HUES64 (cell line): ENCODE measurements around the gene STK39.

Experiments used
- H3K27ac ChIP-seq: 2 replicates; pipeline ENCODE4 v1.7.0; 2013; ENCODE audit warnings: low read depth, low read length, inconsistent platforms
- H3K27me3 ChIP-seq: 2 replicates; pipeline ENCODE4 v1.6.1; 2013; ENCODE audit warnings: mild to moderate bottlenecking, low read length; ENCODE audit not compliant: insufficient read depth
- H3K36me3 ChIP-seq: 2 replicates; pipeline ENCODE4 v1.6.1; 2013; ENCODE audit warnings: mild to moderate bottlenecking, low read length; ENCODE audit not compliant: insufficient read depth
- H3K4me1 ChIP-seq: 2 replicates; pipeline ENCODE4 v1.6.1; 2013; ENCODE audit warnings: mild to moderate bottlenecking, low read length, moderate library complexity; ENCODE audit not compliant: insufficient read depth
- H3K4me3 ChIP-seq: 2 replicates; pipeline ENCODE4 v1.5.1; 2013; ENCODE audit warnings: mild to moderate bottlenecking, low read length, moderate library complexity
- H3K9ac ChIP-seq: 2 replicates; pipeline ENCODE4 v1.6.1; 2013; ENCODE audit warnings: mild to moderate bottlenecking, low read depth, low read length
- H3K9me3 ChIP-seq: 2 replicates; pipeline ENCODE4 v1.6.1; 2013; ENCODE audit warnings: low read depth, low read length; ENCODE audit not compliant: insufficient read depth
- WGBS: fragments of 150-250, 120-280 bp; methylation state at CpG from one replicate; pipeline ENCODE4 v1.1.7; 2013; ENCODE audit warnings: missing lambda C conversion rate; 5-methylcytosine and 5-hydroxymethylcytosine counted together

The STK39 gene

DNA sequence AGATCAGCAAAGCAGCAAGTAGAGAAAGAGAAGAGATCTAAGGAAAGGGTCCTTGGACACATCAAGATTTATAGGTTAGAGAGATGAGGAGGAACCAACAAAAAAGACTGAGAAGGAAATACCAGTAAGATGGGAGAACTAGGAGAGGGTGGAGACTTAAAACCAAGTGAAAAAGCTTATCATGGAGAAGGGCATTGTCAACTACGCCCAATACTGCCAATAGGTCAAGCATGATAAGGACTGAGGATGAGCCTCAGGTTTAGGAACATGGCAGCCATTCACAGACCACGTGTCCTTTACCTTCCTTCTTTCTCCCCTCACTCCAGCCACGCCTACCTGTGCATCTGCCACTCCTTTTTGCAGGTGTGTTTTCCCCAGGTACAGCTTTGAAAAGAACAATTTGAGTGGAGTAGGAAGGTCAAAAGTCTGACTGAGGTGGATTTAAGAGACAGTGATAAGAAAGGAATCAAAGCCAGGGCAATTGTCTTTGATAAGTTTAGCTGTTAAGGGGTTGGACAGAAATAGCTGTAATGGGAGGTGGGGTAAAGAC, 238.7 kb downstream of the STK39 start:
- Histone ChIP-seq H3K4me3 (no peak overlapping the region), H3K9ac (no peak overlapping the region), H3K4me1 (no peaks in the 10 kb centered on the region), H3K36me3 (no peaks in the 10 kb centered on the region), H3K27me3 (no peaks in the 10 kb centered on the region), H3K9me3 (no peaks in the 10 kb centered on the region), H3K27ac (no peak overlapping the region)
- 87% methylated on average over 3 of the region's 3 CpGs for WGBS

DNA sequence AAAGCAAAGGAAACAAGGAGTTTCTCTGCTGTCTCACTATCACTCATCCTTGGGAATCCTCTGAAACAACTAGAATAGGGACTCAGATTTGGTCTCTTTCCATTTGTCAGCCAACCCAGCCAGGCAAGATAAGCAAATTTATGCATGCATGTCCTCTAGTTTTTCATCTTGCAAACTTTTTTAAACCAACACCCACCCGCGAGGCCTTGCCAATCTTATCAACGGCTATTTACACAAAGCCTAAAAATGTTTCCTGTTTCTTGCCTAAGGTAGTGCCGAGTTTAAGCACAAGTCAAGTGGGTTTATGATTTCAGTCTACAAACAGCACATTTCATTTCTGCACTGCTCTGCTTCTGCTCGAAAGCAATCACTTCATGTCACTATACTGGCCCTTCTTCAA, 240.9 kb downstream of the STK39 start:
- H3K27ac ChIP-seq: no peak overlapping the region
- H3K9me3 ChIP-seq: no peaks in the 10 kb centered on the region
- H3K9ac ChIP-seq: no peak overlapping the region
- H3K36me3 ChIP-seq: no peaks in the 10 kb centered on the region
- H3K4me1 ChIP-seq: peaks cover 8% of the 10 kb centered on the region; the same call in 1 of the 2 replicates
- no peak overlapping the region for H3K4me3 ChIP-seq
- WGBS: 88% methylated on average over 5 of the region's 5 CpGs
- no peaks in the 10 kb centered on the region for H3K27me3 ChIP-seq

DNA sequence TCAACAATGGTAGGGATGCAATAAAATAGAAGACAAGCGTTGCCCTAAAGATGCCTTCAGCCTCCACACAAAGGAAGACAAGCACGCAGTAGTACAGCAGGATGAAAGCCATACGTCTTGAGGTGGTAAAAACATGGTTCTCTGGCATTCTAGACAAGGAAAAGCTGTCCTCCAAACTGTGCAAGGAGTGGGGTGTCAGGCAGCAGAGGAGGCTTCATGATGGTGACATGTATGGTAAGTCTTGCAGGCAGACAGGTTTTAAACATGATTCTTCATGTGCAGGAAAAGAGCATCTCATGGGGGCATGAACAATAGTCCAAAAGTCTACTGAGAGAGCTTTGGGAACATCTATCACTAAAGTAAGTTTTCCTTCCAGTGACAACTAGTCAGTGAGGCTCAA, 241.8 kb downstream of the STK39 start:
- Histone ChIP-seq H3K9me3 (no peaks in the 10 kb centered on the region), H3K4me1 (peaks cover 8% of the 10 kb centered on the region; the same call in 1 of the 2 replicates), H3K4me3 (no peak overlapping the region), H3K27me3 (no peaks in the 10 kb centered on the region), H3K27ac (no peak overlapping the region), H3K36me3 (no peaks in the 10 kb centered on the region), H3K9ac (no peak overlapping the region)
- 93% methylated on average over 3 of the region's 3 CpGs for WGBS

DNA sequence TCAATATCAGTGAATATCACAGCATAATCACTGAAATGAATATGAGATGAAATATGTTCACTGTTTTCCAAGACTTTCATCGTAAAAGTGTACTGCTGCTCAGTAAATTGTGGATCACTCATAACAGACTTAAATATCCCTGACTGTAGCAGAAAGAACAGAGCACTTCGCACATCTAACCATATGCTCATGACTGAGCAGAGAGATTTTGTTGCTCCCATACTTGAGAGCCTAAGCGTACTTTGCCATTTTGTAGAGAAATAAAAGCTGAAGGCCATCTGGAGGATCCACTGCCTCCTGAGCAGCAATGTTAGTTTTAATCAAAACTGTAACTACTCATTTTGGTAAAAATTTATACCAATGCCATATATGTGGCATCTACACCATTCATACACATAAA, 243.5 kb downstream of the STK39 start:
- no peak overlapping the region for H3K9ac ChIP-seq
- no peak overlapping the region for H3K27ac ChIP-seq
- no peaks in the 10 kb centered on the region for H3K27me3 ChIP-seq
- 95% methylated on average over 3 of the region's 3 CpGs for WGBS
- peaks cover 8% of the 10 kb centered on the region; the same call in 1 of the 2 replicates for H3K4me1 ChIP-seq
- no peaks in the 10 kb centered on the region for H3K36me3 ChIP-seq
- no peak overlapping the region for H3K4me3 ChIP-seq
- H3K9me3 ChIP-seq: no peaks in the 10 kb centered on the region

DNA sequence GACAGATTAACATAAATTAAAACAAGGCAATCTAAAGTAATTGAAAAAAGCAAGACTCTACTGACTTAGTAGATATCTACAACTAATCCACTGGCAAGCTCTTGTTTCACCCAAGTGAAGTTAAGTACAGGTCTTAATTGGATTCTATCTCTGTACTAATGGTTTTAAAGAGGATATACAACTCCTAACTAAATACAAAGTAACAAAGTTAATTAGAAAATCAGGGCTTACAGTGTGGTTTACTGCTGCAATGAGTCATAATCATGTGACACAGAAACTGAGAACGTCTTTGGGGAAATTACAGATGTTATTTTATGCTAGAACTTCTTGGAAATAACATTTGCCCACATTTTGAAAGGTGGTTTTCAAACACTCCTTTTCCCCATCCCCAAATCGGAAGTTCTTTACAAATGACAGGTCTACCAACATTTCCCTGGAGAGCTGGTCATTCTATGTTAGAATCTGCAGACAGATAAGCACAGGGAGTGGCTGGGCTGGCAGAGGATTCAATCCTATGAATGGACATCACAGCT, 245.3 kb downstream of the STK39 start:
- Histone ChIP-seq H3K9me3 (no peaks in the 10 kb centered on the region), H3K27ac (no peak overlapping the region), H3K4me3 (no peak overlapping the region), H3K9ac (no peak overlapping the region), H3K4me1 (peaks cover 8% of the 10 kb centered on the region; the same call in 1 of the 2 replicates), H3K36me3 (no peaks in the 10 kb centered on the region), H3K27me3 (no peaks in the 10 kb centered on the region)
- WGBS: 69% methylated on average over 2 of the region's 2 CpGs

DNA sequence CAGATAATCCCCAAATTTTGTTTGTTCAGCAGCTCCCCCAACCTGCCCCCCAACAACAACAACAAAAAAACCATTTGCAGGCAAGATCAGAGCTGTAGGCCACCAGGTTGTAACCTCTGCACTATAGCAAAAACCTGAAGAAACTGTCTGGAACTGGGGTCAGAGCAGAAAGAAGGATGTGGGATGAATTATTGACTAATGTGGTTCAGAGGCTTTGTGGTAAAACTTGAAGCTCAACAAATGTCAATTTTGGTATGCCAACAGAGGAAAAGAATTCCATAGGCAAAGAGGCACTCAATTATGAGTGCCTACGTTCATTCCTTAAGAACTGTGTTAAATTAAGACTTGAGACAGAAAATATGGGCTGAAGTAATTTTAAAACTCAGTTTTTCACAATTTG, 255.1 kb downstream of the STK39 start:
- Histone ChIP-seq H3K4me3 (no peak overlapping the region), H3K9me3 (no peaks in the 10 kb centered on the region), H3K27me3 (no peaks in the 10 kb centered on the region), H3K4me1 (peaks cover 6% of the 10 kb centered on the region; the same call in 1 of the 2 replicates), H3K9ac (no peak overlapping the region), H3K27ac (no peak overlapping the region), H3K36me3 (no peaks in the 10 kb centered on the region)
- 86% methylated on average over 1 of the region's 1 CpG for WGBS

DNA sequence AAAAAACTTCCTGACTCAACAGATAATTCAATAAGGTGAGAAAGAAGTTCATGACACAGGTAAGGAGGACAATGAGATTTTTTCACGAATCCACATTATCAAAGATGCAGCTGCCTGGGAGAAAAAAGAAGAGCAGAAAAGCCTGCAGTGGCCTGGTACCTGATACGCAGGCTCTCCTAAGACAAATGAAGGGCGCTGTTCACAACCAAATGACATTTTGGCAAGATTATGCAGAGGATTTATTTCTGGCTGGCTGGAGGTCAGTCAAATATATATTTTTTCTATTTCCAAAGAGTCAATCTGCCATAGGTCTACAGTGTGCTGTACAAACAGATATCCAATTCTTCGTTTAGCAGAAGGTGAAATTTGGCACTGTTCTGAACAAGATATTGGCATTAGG, 257.3 kb downstream of the STK39 start:
- Histone ChIP-seq H3K27ac (no peak overlapping the region), H3K4me3 (no peak overlapping the region), H3K27me3 (no peaks in the 10 kb centered on the region), H3K9ac (no peak overlapping the region), H3K9me3 (no peaks in the 10 kb centered on the region), H3K36me3 (no peaks in the 10 kb centered on the region), H3K4me1 (peaks cover 11% of the 10 kb centered on the region)
- 93% methylated on average over 4 of the region's 4 CpGs for WGBS

DNA sequence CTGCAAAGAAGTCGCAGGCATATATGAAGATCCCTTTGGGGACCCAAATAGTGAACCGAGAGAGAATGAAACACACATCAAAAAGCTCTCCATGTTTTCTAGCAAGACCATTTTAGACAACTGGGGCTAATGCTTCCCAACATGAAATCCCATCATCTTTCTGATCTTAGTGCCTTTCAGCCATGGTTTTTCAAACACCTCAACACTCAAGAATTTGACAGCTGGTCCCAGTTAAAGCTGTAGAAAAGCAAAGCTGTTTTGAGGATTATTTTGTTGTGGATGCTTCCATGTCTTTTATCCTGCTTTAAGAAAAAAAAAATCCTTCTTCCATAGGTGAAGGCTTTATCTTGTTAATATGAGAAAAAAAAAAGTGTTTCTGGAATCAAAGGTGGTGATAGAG, 259.1 kb downstream of the STK39 start:
- Histone ChIP-seq H3K9ac (no peak overlapping the region), H3K27ac (no peak overlapping the region), H3K27me3 (no peaks in the 10 kb centered on the region), H3K9me3 (no peaks in the 10 kb centered on the region), H3K4me3 (no peak overlapping the region), H3K4me1 (peaks cover 11% of the 10 kb centered on the region), H3K36me3 (no peaks in the 10 kb centered on the region)
- 72% methylated on average over 2 of the region's 2 CpGs for WGBS

DNA sequence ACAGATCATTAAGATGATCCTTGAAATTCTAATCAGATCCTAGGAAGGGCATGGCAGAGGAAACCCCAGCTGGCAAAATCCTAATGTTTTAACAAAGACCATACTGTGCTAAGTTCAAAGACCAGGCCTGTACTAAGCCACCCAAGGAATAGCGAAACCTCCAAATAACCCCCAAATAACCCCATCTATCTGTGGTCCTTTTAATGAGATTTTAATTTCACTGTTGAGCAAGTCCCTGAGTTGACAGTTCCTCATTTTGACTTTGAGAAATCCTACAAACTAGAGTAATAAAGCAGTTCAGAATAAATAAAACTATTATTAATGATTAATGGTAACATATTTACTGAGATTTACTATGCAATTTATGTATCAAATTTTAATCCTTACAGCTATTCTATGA, 259.8 kb downstream of the STK39 start:
- H3K9me3 ChIP-seq: no peaks in the 10 kb centered on the region
- H3K9ac ChIP-seq: no peak overlapping the region
- no peak overlapping the region for H3K27ac ChIP-seq
- 100% methylated on average over 1 of the region's 1 CpG for WGBS
- H3K4me3 ChIP-seq: no peak overlapping the region
- H3K36me3 ChIP-seq: no peaks in the 10 kb centered on the region
- H3K4me1 ChIP-seq: peaks cover 11% of the 10 kb centered on the region
- H3K27me3 ChIP-seq: no peaks in the 10 kb centered on the region

DNA sequence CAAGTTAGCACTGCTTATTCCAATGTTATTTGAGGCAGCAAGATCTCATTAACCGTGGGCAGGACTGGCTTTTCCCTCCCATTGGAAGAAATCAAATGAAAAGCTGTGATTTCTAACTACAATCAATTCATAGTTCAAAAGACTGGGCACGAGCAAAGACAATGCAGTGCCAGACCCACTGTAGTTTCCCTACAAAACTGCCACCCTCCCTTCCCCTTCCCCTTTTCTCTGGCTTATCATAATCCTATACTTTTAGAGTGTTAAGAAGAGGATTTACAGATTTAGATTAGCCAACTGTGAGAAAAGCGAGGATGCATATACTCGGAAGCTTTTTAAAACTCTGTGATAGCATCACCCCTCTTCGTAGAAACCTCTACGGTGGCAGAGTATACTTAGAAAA, 260.4 kb downstream of the STK39 start:
- WGBS: 96% methylated on average over 6 of the region's 6 CpGs
- no peak overlapping the region for H3K4me3 ChIP-seq
- H3K27me3 ChIP-seq: no peaks in the 10 kb centered on the region
- H3K27ac ChIP-seq: no peak overlapping the region
- H3K36me3 ChIP-seq: no peaks in the 10 kb centered on the region
- H3K9ac ChIP-seq: no peak overlapping the region
- H3K4me1 ChIP-seq: peaks cover 11% of the 10 kb centered on the region
- H3K9me3 ChIP-seq: no peaks in the 10 kb centered on the region

DNA sequence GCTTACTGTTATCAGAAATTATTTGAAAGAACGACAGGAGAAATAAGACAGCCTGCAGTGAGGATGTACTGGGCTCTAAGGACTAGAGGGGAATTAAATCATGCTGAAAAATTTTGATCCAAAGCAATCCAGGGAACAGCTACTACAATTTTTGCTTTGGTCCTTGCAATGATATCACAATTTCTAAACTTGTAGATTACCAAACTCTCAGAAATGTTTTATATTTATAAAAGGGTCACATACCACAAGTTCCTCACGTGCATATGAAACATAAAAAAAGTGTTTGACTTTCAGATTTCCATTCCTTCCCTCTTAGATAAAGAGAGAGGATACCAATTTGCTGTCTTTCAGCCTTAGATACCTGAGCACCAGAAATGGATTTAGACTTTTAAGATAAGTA, 261.2 kb downstream of the STK39 start:
- H3K4me1 ChIP-seq: peaks cover 11% of the 10 kb centered on the region
- no peak overlapping the region for H3K9ac ChIP-seq
- H3K36me3 ChIP-seq: no peaks in the 10 kb centered on the region
- 98% methylated on average over 2 of the region's 2 CpGs for WGBS
- no peaks in the 10 kb centered on the region for H3K9me3 ChIP-seq
- H3K27me3 ChIP-seq: no peaks in the 10 kb centered on the region
- no peak overlapping the region for H3K27ac ChIP-seq
- no peak overlapping the region for H3K4me3 ChIP-seq

DNA sequence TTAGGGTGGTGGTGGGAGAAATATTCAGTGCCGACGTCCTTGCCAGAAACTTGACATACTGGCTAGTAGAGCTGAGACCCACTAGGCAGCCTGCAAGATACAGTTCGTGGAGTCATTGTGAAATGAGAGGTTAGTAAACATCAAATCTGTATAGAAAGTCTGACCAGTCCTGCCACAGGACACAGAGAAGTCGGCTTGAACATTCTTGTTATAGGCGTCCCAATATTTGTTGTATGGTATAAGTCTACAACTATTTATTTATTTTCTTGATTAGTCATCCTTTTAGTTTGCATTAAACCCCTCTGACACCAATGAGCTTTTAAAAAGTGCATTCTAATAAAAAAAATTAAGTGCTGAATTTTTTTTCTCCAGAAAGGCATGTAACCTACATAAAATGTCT, 265.4 kb downstream of the STK39 start:
- Histone ChIP-seq H3K27ac (no peak overlapping the region), H3K9me3 (no peaks in the 10 kb centered on the region), H3K27me3 (no peaks in the 10 kb centered on the region), H3K4me1 (peaks cover 5% of the 10 kb centered on the region), H3K36me3 (no peaks in the 10 kb centered on the region), H3K4me3 (no peak overlapping the region), H3K9ac (no peak overlapping the region)
- WGBS: 93% methylated on average over 4 of the region's 5 CpGs
